ENCODE measurements around the gene TNFSF11.

The TNFSF11 gene

GRCh38 chr13:42612021-42612765 is 38.2 kb downstream of the TNFSF11 start:
- DNase-seq, result no peak

DNA sequence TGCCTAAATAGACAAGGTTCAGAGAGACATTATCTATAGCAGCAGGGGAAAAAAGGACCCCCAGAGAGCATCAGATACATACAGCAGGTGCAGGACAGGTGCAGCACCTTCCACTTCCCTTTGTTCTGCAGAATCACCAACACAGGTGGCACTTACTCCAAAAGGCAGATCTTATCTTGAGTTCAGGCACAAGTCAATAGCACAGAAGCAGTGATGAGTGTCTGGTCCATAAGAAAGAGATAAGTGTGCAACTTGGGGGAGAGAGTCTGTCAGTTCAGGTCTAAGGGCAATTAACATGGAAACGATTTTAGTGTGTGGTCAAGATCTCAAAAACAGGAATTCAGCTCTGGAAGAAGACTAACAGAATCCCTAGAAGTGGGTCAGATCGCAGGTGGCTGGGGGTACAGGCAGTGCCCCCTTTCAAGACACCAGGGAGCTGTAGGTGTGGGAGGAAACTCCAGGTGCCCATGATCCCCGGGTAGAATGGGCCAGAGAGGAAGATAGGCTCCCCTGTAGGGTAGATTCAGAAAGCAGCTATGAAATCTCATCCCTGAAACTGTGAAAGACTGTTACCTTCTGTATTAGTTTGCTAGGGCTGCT is 40.6 kb downstream of the TNFSF11 start:
- DNase-seq, result no peak

- DNase-seq, result peak; percentile 38
These were observed 41.7 kb downstream of the TNFSF11 start for GRCh38 chr13:42615691-42616090.

- no peak for DNase-seq
These were observed 43.3 kb downstream of the TNFSF11 start for GRCh38 chr13:42617221-42617620.

GRCh38 chr13:42623916-42624315 is 50.0 kb downstream of the TNFSF11 start:
- DNase-seq, result peak; percentile 34

DNA sequence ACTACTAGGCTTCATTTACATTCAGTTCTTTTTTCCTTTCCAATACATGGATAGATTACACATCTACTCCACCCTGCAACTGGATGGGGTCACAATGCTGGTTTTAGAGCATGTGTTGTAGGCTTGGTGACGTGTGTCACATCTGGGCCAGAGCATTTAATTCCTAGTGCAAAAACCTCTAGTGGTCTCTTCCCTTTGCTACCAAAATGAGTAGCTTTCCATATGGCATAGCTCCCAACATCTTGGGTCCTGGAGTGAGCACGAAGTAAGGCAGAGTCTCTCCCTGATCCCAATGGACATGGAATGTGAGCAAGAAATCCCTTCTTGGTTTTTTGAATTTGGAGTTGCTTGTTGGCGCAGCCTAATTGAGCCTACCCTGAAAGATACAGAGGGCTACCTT is 51.7 kb downstream of the TNFSF11 start:
- DNase-seq, result no peak

DNA sequence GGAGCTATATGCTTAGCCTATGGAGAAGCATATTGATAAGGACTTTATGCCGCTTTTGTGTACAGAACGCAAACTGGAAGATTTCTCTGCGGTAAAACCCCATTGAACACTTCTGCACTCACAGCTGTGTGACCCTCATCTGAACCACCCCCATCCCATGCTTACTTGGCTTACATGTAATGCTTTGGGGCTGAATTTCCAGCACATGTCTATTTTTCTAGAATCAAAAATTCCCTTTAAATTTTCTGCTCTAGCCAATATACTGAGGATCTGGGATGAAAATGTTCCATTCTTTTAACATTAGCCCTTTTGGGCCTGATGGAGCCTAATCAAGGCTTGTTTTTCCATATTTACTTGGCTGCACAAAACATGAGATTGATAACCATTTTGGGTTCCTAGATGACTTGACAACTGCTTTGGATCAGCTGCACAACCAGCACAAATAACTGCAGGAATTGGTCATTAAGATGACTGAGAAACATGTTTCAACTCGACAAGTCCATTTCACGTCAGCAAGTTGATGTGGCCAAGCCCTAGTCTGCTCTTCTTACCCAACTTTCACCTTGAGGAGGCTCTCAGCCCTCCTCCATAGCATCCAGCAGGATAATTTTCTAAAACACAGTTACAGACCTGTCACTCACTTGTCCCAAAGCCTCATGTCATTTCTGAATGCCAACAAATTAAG is 52.4 kb downstream of the TNFSF11 start:
- no peak for DNase-seq

GRCh38 chr13:42628666-42629065 is 54.7 kb downstream of the TNFSF11 start:
- no peak for DNase-seq

DNA sequence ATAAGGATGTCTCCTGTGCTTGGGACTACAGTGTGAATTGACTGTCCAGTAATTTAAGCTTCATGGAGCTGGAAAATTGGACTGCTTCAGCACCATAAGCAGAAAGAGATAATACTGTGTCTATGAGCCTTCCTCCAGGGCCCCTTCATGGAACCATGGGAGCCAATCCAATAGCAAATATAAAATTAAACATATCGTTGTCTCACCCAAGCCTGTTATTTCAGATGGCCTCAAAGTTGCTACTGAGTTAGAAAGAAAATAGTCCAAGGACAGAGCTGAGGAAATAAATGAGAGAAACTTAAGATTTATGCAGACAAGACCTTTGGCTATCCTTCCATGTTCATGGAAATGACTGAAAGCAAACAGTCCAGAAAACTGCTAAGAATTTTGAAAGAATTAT is 57.2 kb downstream of the TNFSF11 start:
- DNase-seq, result no peak

DNA sequence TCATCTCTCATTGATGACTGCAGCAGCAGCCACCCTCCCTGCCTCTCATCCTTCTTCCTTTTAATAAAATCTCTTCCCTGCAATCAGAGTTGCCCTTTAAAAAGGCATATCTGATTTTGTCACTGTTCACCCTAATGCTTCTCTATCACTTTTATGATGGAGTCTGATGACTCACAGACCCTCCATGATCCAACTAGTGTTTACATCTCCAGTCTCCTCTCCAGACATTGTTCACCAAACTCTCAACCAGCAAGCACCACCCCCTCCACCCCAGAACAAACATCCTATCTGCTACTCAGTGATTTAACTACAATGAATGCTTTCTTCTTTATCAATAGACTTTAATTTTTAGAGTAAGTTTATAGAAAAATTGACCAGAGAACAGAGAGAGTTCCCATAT is 59.5 kb downstream of the TNFSF11 start:
- peak; percentile 47 for DNase-seq

- DNase-seq, result no peak
These were observed 64.1 kb downstream of the TNFSF11 start for GRCh38 chr13:42638101-42638500.

- peak; percentile 51 for DNase-seq
These were observed 64.9 kb downstream of the TNFSF11 start for GRCh38 chr13:42638886-42639285.

DNA sequence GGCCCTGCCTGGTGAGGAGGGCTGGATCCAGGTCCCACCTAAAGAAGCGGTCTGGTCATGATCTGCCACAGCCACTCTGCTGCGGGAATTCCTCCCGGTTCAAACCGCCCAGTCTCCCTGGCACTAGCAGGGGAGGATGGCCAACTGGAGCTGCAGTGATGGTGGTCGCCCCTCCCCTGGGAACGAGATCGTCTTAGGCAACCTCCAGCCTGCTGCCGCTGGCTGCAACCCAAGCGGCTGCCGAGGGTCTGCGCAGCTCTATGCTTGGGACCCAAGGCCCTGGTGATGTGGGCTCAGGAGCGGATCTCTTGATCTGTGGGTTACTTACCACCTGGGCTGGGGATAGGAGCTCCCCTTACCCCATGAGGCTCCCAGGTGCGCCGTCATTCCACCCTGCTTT is 69.1 kb downstream of the TNFSF11 start:
- DNase-seq, result no peak

DNA sequence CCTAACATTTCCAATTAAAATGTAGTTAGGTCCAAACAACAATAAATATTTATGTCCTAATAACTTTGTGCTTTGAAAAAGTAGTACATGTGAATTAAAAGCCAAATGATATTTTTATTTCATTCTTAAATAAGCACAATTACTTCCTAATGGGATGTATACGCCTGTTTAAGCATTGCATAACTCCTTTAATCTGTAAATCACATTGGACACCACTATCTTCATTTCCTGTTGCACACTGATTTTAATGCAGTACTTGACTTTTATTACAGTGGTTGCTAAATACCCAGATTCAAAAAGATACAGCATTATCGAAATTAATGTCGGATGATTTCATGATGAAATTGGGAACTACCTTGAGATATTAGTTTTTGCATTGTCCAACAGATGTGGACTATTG is 70.9 kb downstream of the TNFSF11 start:
- DNase-seq, result no peak

GRCh38 chr13:42645717-42646116 is 71.8 kb downstream of the TNFSF11 start:
- DNase-seq, result no peak

GRCh38 chr13:42649141-42649540 is 75.2 kb downstream of the TNFSF11 start:
- DNase-seq, result no peak

GRCh38 chr13:42649831-42650230 is 75.9 kb downstream of the TNFSF11 start:
- DNase-seq, result peak; percentile 57

DNA sequence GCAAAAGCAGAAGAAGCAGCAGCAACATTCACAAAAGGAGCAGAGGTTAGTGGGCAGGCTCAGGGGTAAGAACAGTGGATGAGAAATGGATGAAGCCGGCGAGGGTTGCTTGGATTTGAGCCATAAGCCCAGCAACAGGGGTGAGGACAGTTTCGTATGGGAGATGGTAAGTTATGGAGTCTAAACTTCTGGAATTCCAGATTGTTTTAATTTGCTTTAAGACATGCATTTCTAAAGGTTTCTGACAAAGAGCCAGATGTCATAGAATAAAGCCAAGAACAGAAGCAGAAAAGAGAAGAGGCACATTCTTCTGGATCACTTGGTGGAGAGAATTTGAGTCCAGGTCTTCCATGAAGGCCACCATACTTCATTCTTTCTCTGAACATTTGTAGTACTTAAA is 76.6 kb downstream of the TNFSF11 start:
- peak; percentile 77 for DNase-seq

- DNase-seq, result no peak
These were observed 78.1 kb downstream of the TNFSF11 start for GRCh38 chr13:42651936-42652641.

- no peak for DNase-seq
These were observed 78.9 kb downstream of the TNFSF11 start for GRCh38 chr13:42652642-42653415.

DNA sequence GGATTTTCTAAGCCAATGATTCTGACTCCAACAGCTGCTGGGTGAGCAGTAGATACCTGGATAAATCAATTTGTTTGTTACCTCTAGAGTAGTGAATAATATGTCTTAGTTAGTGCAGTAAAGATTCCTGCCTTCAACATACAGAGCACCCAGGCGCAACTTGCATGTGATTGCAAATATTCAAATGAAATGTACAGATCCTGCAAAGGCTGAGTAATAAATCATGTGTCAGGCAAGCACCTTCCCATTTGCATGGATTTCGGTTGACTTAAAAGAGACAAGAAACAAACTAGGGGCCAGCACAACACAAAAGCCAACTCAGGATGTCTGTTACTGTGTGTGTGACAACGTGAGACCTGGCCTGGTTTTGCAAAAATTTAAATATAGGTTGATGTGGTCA is 79.7 kb downstream of the TNFSF11 start:
- no peak for DNase-seq

DNA sequence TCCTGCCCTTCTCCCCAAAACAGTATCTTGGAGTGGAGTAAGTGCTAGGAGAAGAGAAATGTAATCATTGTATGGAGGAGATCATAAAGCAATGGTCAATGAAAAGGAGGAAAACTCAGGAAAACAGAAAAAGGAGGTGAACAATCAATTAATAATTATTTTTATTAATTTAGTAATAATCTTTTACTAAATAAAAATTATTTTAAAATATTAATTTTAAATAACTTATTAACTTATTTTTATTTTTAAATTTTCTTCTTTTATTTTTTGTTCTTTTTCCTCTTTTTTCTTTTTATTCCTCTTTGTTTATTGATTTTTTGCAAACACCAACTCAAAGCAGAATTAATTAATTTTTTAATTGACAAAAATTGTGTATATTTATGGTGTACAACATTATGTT is 80.3 kb downstream of the TNFSF11 start:
- no peak for DNase-seq

DNA sequence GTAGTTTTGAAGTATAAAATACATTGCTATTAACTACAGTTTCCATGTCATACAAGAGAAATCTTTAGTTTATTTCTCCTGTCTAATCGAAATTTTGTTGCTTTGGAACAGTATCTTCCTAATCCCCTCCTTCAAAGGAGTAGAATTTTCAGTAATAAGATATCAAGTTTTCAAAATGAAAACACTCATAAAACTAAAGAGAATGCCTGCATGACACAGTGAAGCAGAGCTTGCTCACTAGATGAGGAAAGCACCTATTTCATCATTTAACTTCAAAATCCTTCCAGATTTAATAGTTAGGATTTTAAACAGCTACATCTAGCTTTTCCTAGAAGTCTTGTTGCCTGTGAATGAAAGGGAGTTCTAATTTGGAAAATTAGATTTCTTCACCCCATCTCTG is 80.8 kb downstream of the TNFSF11 start:
- peak; percentile 19 for DNase-seq

Data from fibroblast of skin of right quadriceps (primary cell).